Activated gamma-delta T cell (primary cell): ENCODE results near the gene MBD3.
A peak's percentile ranks its signal among the peaks of the same experiment; 100 is the strongest.

Experiments
- DNase-seq: peaks from one replicate; lab custom pipeline; 2025; lab: John Stamatoyannopoulos, UW

The MBD3 gene

GRCh38 chr19:1571358-1571757 is 21.3 kb downstream of the MBD3 start:
- DNase-seq: no peak

DNA sequence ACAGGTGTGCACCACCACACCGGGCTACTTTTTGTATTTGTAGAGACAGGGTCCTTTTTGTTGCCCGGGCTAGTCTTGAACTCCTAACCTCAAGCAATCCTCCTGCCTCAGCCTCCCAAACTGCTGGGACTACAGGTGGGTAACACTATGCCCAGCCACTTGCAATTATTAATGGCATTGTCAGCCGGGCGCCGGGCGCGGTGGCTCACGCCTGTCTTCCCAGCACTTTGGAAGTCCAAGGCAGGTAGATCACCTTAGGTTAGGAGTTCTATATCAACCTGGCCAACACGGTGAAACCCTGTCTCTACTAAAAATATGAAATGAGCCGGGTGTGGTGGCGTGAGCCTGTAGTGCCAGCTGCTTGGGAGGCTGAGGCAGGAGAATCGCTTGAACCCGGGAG is 21.8 kb downstream of the MBD3 start:
- DNase-seq: no peak

- DNase-seq: no peak
Observed at GRCh38 chr19:1569997-1570396, 22.7 kb downstream of the MBD3 start.

- DNase-seq: peak; percentile 76
Observed at GRCh38 chr19:1568320-1569019, 24.2 kb downstream of the MBD3 start, which contains the start of gene MEX3D. TSS of gene MEX3D (minus strand) at chr19:1568325. CDS start at chr19:1568058, 267 bp downstream.

DNA sequence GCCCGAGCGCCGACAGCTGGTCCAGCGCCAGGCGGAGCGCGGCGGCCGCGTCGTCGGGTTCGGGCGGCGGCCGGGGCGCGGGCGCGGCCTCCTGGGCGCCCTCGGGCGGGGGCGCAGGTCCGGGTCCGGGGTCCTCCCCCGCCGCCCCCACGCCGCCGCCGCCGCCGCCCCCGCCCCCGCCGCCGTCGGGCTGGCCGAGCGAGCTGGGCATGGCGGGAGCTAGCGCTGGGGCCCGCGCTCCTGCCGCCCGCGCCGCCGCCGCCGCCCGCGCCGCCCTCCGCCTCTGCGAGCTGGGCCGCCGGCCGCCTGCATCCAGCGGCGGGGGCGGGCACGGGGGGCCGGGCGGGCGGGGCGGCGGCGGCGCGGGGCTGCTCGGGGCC is 24.8 kb downstream of the MBD3 start:
- no peak for DNase-seq

- no peak for DNase-seq
Observed at GRCh38 chr19:1567116-1567847, 25.4 kb downstream of the MBD3 start.

DNA sequence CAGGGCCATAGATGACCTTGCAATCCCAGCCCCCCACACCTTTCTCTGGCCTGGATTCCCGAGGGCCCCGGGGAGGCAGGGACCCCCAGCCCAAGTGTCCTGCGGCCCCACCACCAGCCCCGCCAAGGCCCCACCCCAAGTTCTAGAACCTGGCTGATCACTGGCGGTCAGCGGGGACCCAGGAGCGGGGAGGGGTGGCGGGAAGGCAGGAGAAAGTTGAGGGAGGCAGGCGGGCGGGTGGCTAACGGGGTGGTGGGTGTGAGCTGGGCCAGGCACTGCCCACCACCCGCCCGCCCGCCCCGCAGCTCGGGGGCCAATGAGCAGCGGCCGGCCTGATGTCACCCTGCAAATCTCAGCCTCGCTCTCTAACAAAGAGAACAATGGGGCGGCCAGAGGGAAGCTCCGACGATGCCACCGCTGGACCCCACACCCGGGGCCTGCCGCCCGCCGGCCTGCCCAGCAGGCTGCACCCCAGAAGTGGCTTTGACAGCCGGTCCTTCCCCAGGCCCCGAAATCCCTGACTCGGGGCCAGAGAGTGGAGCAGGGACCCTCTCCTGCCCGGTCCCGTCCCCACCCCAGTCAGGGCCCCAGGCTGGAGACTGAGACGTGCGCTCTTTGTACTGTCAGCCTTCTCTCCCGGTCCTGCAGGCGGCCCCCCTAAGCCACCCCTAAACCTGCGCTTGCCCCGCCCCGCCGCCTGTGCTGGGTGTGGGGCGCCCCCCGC is 26.1 kb downstream of the MBD3 start:
- no peak for DNase-seq

DNA sequence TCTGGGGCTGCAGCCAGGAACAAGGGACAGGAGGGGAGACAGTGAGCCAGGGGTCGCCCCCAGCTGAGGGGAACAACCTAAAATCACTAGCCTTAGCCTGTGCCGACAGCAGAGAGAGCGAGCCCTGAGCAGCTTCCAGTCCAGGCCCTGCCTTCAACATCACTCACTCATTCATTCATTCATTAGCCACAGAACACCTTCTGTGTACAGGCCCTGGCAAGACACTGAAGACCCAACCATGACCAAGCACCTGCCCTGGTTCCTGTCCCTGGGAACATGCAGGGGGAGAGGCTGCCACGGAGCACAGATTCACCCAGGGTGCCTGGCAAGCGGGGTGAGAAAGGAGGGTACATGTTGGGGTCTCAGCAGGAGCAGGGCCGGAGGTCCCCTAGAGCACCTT is 29.4 kb downstream of the MBD3 start:
- DNase-seq: no peak

DNA sequence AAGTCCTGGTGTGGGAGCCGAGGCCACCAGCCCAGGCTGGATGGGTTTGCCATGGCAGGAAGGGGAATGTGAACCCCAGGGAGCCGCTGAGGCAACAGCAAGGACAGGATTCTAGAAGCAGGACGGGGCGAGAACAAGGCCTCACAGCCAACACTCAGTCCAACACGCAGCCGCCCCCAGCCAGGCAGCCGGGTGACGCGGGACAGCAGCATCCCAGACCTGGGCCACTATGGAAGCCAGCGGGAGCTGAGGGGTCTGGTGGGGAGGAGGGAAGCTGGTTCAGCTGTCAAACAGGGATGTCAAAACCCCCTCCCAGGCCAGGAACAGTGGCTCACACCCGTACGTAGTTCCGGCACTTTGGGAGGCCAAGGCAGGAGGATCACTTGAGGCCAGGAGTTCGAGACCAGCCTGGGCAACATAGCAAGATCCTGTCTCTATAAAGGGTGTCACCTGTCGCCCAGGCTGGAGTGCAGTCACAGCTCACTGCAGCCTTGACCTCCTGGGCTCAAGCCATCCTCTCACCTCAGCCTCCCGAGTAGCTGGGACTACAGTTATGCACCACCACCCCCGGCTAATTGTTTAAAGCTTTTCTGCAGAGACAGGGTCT is 31.3 kb downstream of the MBD3 start:
- no peak for DNase-seq

- no peak for DNase-seq
Observed at GRCh38 chr19:1560286-1560882, 32.3 kb downstream of the MBD3 start.

DNA sequence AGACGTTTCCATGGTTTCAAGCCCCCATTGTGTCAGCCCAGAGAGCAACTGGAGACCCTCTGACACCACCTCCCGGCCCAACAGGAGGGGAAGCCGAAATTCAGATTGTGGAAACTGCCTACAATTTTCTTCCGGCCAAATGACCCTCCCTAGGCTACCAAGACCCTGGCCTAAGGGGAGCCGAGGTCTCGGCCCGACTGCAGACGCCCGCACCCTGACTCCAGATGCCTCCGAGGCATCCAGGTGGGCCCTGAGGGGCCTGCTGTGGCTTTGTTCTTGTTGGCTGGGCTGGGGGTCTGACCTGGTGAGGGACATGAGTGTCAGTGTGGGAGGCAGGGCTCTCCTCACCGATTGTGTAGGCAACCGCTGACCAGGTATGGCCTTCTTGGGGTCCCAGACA is 34.1 kb downstream of the MBD3 start:
- DNase-seq: no peak

DNA sequence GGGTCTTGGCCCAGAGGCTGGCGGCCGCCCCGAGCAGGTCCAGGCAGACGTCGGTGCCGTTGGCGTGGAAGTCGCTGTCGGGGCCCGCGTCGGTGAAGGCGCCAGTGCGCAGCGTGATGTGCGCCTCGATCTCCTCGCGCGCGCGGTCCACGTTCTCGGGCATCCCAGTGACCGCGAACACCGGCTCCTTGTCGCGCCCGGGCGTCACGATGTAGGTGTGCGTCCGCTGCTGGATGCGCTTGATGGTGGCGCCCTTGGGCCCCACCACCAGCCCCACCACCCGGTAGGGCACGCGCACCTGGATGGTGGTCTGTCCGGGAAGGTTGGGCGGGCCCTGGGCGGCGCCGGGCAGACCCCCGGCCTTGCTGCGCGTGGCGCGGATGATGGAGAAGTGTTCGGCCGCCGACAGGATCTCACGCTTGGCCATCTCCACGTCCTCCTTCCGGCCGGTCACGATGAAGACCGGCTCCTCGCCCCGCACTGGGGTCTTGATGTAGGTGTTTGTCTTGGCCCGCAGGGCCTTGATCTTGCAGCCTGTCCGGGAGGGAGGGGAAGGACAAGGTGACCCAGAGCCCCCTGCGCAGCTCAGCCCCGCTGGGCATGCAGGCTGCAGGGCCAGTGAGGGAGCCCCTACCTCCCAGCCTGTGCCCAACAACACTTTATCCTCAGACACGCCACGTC is 36.1 kb downstream of the MBD3 start:
- DNase-seq: no peak

DNA sequence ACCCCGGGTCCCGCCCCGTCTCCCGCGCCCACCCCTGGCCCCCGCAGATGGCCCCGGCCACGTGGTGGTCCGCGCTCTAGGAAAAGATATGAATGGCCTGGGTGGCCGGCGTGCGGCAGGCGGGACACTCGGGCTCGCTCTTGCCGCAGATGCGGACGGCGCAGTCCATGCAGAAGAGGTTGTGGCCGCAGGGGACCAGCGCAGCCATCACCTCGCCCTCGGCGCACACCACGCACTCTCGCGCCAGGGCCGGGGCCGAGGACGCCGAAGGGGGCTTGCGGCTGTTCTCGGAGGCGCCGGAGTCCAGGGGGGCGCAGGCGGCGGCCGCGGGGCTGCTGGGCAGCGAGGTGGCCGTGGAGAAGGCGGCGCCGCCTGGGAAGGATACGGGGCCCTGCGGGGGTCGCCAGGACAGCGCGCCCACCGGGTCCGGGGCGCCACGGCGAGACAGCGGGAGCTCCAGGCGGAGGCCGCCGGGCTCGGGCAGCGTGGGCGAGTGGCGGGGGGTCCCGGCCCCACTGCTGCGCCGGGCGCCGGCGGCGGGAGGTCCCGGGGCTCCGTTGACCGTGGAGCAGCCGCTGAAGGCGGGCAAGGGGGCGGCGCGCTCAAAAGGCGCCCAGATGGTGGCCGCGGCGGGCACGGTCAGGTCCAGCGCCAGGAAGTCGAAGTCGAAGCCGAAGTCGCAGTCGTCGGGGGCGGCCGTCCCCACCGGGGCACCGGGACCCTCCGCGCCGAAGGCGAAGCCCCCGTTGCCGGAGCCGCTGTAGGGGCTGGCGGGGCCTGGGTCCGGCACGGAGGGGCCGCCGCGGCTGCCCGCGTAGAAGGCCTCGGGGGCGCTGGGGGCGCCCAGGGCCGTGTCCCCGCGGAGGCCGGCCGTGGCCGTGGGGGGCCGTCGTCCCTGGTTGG is 36.9 kb downstream of the MBD3 start:
- no peak for DNase-seq

- no peak for DNase-seq
Observed at GRCh38 chr19:1554968-1555367, 37.7 kb downstream of the MBD3 start.

- DNase-seq: no peak
Observed at GRCh38 chr19:1553415-1553814, 39.2 kb downstream of the MBD3 start.

DNA sequence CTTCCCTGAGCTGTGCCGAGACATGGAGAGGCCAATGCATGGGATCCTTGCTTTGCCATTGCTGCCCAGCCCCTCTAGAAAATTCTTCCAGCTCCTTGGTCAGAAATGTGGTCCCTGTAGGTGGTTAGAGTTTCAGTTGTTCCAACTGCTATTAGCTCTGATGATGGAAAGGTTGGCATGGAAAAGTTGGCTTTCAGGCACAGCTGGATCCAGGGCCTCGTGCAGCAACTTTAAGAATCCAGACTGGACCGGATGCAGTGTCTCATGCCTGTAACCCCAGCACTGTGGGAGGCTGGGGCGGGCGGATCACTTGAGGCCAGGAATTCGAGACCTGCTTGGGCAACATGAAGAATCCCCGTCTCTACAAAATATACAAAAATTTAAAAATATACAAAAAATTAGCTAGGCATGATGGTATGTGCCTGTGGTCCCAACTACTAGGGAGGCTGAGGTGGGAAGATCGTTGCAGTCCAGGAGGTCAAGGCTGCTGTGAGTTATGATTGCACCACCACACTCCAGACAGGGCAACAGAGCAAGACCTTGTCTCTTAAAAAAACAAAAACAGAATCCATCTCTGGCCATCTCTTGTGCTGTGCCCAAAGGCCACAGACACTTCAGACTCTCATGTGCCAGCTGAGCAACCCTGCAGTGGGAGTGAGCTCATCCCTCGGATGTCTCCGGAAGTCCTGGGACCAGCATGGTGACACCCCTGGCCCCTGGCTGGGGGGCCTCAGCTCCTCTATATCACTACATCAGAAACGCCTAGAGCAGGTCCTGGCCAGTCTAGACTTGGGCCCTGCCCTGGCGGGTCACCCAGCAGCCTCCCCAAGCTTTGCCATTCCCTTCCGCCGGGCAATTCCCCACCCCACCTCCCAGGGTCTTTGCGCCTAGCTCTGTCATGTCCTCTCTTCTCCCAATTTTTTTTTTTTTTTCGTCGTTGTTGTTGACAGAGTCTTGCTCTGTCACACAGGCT is 41.3 kb downstream of the MBD3 start:
- DNase-seq: no peak

- DNase-seq: no peak
Observed at GRCh38 chr19:1549332-1549945, 43.2 kb downstream of the MBD3 start.

DNA sequence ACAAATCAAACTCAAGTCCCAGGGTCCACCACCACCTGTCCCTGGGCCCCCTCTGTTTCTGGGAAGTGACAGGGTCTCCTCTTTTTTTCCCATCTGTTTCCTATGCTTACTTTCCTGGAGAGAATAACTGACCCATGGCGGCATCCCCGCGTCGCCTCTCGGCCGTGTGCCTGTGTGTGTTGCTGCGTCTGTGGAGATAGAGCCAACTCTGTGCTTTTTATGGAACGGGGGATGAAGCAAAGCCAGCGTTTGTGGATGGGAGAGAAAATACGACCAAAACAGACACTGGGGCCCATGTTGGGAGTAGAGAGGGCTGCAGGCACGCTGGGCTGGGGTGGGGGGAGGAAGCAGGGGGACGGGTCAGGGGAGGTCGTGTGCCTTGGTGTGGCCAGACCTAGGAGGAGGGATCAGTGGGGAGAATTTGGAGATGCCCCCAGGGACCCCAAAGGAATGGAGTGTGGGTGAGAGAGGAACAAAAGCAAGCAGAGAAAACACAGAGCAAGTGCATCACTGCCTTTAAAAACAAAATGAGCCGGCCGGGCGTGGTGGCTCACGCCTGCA is 52.2 kb downstream of the MBD3 start:
- DNase-seq: no peak
